ENCODE data around the gene RBM20.
A peak's percentile ranks its signal among the peaks of the same experiment; 100 is the strongest.
"Not testable (repeated sequence)": the region's sequence is repeated elsewhere in the genome, so short reads cannot be mapped to it uniquely, and the experiment has no call there.

The RBM20 gene

DNA sequence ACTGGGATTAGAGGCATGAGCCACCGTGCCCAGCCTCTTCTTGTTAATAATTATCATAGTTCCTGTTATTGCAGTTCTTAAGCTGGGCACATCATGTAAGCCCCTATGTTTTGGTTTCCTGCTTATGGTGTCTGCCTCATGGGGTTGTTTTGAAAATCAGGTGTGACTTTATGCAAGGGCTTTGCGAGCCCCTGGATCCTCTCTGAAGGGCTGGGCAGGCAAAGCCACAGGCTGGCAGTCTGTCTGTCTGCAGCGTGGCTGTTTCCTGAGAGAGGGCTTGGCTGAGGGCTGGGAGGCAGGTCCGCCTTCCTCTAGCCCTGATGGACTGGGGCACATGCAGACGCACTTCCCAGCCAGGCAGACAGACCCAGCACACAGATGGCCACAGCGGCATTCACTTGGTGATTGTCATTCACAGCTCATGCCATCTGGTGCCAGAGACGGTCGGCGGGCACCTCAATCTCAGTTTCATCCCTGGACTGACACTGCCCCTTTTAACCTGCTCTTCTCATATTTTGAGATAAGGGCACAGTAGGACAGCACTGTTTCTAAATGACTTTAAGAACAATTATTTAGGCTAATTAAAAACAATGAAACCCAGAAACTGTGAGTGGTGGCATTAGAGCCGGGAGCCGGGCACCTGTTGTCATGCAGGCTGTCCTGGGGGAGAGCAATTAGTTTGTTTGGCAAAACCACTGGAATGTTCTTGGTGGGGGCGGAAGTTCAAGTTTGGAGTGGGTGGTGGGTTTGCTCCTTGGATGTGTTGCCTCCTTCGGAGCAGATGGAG, 35.5 kb downstream of the RBM20 start:
- no peak for DNase-seq

DNA sequence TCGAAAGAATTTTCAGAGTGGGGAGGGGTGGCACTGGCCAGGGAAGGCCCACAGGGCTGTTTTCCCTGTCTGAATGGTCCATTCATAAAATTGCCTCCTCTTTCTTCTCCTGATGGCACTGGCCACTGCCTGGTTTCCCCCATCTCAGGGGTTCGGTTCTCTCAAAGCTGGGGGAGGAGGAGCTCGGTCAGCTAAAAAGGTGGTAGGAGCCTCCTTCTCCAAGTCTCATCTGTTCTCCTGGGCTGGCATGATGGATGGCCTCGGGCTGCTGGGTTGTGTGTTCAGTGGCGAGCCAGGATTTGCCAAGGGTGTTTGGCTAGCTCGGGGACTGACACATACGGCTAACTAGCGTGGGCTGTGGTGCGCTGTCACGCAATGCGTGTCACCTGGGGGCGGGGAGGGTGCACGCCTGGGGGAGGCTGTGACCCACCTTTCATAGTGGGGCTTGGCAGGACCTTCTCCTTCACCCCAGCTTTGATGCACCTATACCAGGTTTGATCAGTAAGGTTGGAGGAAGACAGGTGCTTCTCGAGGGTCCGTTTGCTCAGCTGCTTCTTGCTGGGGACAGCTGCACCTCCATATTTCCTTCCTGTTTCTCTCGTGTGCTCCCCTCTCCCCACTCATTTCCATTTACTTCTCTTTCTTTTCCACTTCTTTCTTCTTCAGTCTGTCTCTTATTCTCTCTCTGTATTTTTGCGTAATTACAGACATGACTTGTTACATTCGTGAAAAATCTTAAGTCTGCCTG, 36.3 kb downstream of the RBM20 start:
- DNase-seq: peak; percentile 5

DNA sequence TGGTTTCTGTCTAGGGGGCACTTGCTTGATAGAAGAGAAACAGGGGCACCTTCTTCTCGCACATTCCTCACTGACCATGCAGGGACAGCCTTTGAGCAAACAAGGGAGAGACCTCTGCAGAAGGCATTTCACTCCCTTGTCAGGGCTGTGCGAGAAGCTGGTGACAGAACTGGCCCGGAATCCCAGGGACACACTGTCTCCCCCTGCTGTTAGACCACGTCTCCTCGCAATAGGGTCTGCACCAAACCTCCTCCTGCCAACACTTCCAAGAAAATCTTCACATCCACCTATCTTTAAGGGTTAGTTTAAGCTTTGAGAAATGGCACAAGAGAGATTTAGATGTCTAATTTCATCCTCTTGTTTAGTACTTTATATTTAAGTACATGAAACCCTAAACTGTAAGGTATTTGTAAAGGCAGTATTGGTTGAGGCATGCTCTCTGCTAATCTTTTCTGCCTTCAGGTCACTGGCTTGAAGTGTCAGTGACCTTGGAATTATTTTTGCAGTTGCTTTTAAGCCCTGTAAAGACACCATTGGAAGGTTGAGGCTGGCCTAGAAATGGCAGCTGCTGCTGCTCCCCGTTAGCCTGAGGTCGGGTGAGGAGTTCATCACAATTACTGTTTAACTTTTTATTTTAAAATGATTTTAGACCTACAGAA, 37.0 kb downstream of the RBM20 start:
- DNase-seq: peak; percentile 38

DNA sequence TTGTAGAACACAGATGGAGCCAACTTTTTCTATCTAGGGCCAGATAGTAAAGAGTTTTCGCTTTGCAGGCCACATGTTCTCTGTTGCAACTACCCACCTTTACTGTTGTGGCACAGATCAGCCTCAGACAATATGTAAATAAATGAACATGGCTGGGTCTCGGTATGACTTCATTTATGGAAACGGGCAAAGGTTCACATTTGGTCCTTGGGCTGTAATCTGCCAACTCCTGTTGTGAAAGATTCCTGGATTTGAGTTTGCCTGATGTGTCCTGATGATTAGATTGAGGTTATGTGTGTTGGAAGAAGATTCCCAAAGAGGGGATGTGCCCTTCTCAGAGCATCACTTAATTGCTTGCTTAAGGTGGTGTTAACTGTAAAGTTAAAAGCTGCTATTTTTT, 38.2 kb downstream of the RBM20 start:
- DNase-seq: no peak

DNA sequence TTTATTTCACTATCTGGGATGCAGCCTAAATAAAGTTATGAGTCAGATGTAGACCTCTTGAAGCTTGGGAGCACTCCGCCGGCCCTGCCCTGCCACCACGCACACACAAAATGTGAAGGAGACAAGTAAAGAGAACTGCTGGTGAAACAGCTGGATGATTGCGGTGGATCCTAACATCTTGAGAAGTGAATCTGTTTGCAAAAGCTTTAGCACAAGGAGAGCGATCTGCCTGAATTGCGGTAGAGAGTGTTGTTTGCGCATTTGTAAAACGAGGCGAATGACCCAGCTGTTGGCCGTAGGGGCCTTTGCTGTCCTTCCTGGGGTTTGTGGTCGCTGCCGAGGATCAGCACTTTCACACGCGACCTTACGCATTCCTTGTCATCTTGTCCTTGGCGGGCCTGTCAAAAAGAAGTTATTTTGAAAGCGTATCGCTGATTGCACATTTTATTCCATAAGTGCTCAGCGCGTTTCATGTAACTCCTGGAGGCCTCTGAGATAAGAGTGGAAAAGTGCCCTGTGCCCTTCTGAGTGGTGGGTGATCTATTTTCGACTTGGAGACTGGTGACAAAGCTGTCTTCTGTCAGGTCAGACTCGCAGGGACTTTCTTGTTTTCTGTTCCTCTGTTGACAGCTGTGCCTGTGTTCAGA, 40.8 kb downstream of the RBM20 start:
- DNase-seq: no peak

DNA sequence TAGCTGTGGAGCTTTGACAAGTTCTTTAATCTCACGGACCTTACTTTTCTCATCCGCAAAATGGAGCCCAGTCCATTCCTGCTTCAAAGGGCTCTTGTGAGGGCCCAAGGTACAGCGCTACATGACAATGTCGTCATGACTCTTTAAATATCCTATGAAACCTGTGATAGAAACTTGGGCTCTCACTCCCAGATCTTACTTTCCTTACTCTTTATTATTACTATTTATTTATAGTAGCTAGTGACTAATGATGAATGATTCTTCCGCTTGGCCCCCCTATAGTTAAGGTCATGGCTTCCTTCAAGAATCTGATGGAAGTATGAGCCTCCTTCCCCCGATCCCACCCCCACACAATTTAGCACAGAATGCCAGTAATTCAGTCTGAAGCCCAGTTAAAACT, 41.9 kb downstream of the RBM20 start:
- DNase-seq: no peak

DNA sequence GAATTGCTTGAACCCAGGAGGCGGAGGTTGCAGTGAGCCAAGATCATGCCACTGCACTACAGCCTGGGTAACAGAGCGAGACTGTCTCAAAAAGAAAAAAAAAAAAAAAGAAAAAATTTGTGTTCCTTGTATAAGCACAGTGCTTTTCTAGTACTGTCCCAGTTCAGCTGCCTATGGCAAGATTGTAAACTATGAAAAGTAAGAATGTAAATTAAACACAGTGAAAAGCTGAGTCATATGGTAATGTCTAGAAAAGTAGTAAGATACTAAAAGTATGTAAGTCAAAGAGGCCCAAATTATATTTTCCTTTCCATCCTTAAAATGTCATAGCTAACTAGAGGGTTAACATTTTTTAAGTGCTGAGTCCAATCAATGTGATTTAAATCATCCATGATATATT, 42.8 kb downstream of the RBM20 start:
- no peak for DNase-seq

DNA sequence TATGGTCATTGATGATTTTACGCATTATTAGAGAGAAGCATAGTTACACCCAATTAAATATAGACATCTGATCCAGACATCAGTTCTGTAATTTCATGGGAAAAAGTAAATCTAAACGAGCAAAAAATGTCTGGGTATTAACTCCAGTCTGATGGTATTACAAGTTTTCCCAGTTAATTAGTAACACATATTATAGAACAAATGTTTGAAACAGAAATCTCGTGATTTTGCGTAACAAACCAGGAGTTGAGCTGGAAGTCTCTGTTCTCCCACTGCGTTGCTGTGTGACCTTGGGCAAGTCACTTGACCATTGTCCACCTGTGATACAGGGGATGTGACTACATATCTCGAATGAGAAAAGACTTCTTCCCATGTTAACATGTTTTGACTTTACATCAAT, 43.3 kb downstream of the RBM20 start:
- DNase-seq: no peak

DNA sequence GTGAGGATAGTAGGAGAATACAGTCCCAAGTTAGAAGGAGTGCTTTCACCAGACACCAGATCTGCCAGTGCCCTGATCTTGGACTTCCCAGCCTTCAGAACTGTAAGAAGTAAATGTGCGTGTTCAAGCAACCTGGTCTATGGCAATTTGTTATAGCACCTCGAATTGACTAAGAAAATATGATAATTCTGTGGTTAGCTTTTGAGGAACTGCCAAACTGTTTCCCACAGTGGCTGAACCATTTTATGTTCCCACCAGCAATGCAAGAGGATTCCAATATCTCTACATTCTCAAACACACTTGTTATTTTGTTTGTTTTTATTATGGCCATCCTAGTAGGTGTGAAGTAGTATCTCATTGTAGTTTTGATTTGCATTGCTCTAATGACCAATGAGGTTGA, 47.0 kb downstream of the RBM20 start:
- no peak for DNase-seq

DNA sequence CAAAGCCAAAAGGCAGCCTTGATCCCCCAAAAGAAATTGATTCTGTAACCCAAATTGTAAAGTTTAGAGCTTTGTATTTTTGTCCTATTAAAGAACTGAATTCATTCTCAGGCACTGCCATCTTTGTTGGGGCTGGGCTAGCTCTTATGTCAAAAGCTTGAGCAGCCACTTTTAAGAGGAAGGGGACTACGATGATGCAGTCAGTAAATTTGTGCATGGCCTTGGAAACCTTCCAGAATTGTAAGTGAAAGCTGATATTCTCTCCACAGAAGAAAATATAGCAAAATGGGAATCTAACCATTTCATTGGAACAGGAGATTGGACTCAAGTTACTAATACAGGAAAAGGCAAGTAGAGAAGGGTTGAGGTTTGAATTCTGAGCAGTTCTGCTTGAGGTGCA, 50.1 kb downstream of the RBM20 start:
- DNase-seq: no peak

DNA sequence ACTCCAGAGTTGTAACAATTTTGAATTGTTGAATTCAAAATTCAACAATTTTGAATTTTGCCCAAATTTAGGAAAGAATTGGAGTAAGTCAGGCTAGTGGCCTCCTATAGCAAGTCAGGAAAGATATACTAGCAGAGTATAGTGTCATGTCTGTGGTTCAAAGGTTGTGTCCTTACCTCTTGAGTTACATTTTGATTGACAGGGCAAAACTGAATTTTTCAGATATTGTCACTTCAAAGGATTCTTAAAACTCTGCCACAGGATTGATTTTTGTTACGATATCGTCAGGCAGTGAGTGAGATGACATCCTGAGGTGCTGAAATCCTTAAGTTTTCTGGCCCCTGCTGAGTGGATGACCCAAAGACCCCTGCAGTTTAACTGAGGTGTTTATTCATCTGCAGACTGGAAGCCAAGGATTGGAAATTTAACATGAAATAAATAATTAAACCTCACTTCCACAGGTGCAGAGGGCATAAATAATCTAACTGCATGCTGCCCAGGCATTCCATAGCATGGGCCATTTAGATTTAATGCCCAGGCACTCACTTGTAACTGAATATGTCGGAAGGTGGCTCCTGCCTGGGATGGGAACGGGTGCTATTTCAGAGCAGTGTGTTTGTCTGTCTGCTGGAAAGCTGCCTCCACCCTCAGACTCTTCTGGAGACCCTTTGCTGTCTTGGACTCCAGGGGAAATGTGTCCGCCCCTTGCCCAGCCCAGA, 50.8 kb downstream of the RBM20 start:
- DNase-seq: no peak

DNA sequence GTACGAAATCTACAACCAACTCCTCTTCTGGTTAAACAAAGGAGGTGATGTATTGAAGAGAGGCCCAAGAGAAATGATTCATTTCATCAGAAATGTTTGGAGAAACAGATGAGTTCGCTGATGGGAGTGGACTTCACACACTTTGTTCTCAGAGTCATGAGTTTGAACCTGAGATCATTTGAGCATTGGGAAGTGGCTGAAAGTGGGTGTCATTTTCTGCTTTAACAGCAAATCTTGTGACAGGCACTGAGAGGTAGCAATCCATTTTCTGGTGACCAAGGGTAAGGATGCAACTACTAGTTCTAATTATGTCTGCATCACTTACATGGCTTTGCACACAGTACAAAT, 51.4 kb downstream of the RBM20 start:
- DNase-seq: no peak

DNA sequence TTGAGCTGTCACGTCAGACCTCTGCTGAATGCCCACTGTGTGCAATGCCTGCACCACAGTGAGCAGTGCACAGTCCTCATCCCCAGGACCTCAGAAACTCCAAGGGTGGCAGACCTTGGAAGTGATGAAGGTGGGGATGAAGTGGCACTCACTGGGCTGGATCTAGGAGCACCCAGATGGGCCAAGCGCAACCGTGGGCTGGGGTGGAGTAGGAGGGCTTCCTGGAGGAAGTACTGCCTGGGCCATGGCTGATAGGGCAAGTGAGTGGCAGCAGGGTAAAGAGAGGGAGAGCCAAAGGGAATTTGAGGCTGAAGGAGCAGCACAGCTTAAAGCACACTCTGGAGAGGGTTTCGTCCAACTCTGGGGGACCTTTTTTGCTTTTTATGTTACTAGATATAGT, 52.3 kb downstream of the RBM20 start:
- DNase-seq: no peak

DNA sequence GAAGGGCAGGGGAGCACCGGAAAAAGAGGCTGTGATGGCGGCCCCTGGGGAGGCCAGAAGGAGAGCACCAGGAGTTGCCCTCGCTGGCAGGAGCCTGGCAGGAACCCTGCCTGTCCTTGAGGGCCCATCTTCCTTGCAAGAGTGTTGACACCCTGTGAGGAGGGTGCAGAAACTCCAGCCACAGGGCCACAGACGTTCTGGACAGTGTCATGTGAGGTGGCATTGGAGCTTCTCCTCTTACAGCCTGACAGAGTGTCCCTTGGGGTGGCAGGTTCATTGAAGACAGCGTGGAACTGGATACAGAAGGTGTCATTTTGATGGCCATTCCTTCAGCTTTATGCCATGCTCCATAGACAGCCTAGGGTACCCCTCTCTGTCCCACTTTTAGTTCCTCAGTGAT, 54.2 kb downstream of the RBM20 start:
- no peak for DNase-seq

DNA sequence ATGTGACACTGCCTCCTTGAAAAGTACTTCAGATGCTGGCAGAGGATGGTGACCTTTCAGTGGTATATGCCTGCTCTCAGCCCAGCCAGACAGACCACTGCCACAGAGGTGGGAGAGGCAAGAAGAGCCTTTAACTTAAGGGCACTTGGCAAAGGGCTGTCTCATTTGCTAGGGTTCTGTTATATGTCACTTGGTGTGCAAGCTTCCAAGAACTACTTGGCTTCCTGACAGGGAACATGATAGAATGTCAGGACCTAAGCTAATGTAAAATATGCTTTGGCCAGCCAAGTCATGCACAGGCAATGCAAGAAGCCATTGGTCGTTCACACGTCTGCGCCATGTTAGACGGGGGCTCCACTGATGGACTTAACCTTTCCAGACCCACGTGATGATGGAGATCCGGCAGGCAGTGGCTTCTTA, 54.7 kb downstream of the RBM20 start:
- no peak for DNase-seq

DNA sequence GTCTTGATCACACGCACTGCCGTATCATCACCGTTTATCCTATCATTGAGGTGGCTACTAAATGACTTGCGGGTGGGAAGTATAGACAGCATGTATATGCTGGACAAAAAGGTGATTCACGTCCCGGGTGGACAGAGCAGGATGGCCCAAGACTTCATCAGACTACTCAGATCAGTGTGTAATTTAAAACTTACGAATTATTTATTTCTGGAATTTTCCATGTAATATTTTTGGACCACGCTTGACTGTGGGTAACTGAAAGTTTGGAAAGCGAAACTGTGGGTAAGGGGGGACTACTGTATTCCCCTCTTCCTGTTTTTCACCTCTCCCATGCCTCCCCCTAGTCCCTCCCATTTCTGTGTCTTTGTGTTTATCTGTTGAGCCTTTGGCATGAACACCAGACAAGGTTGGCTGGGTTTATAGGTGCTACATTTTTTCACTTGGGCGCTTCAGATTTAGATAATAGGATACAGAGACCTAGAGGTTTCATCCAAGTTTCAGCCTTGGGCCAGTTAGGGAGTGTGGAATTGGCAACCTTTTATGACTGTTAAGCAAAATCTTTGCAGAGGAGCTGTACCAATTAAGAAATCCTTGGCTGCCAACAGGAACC, 55.8 kb downstream of the RBM20 start:
- no peak for DNase-seq

DNA sequence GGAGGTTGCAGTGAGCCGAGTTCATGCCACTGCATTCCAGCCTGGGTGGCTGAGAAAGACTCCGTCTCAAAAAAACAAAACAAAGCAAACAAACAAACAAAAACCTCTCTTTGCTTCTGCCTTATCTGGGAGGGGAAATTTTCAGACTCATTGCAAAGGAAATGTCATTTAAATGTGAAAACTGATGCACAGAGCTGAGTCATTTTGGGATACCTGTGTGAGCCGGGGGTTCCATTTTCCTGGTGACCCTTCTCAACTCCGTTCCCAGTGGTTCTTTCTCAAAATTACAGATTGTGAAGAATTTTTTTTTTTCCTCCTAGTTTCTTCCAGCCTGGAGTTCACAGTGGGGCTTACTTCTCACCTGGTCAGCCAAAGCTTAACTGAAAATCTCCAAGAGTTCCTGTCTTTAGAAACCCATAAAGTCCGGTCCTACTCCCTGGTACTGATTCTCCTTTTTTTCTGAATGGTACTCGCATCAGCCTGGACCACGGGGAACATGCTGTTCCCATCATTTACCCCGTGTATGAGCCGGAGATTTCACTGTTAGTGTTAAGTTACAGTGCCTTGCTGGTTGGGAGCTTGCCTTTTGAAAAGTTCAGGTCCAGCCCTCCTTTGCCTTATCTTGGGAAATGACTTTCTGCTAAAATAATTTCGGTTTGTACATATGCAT, 56.9 kb downstream of the RBM20 start:
- no peak for DNase-seq

DNA sequence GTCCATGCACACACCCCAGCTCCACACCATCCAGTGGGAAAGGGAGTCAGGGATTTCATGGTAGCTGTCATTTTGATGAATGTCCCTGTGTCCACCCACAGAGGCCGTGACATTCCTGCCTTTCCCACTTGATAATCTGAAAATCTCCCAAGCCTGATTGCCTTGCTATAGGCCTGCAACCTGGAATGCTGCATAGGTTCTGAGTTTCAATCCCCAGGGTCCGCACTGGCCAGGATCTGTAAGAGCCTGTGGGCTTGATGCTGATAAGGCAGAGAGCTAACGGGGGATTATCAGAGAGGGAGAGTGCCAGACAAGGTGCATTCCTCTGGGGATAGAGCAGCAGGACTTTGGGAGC, 57.5 kb downstream of the RBM20 start:
- no peak for DNase-seq

DNA sequence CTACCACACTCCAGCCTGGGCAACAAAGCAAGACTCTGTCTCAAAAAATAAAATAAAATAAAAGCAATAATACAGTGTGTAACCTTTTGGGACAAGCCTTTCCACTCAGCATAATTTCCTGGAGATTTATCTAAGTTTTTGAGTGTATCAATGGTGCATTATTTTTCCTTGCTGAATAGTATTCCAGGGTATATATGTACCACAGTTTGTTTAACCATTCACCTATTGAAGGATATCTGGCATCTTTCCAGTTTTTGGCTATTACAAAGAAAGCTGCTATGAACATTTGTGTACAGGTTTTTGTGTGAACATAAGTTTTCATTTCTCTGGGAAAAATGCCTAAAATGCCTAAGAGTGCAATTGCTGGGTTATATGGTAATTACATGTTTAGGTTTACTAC, 59.9 kb downstream of the RBM20 start:
- no peak for DNase-seq

DNA sequence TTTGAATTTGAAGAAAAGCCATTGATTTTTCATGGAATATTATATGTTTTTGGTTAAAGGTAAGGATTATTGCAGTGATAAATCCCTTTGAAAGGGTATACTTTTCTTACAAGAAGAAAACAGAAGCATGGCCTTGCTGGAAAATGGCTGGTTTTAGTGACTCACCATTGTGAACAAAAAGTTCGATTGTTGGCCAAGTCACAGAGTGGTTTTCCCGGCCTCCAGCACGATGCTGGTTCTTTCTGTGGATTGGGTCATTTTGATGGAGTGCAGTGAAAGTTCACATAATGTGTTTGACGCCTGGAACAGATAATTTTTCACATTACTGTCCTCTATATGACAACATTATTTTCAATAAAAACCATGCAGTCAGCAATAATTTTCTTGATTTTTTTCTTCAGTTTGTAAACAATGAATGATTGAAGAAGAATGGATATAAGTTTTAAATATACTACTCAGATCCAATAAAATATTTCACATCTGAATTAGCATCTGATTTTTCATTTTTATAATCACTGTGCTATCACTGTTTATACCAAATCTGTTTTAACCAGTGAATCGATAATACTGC, 60.9 kb downstream of the RBM20 start:
- DNase-seq: no peak

DNA sequence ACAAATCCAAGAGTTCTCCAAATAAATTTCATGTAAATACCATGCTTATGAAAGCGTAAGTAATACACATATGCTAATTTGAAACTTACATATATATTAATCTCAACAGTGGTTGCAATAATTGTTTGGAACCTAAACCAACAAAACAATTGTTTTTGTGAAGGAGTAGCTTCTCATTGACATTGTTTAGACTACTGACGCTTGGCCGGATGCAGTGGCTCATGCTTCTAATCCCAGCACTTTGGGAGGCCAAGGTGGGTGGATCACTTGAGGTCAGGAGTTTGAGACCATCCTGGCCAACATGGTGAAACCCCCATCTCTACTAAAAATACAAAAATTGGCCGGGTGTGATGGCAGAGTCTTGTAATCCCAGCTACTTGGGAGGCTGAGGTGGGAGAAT, 61.5 kb downstream of the RBM20 start:
- not testable (repeated sequence) for DNase-seq

DNA sequence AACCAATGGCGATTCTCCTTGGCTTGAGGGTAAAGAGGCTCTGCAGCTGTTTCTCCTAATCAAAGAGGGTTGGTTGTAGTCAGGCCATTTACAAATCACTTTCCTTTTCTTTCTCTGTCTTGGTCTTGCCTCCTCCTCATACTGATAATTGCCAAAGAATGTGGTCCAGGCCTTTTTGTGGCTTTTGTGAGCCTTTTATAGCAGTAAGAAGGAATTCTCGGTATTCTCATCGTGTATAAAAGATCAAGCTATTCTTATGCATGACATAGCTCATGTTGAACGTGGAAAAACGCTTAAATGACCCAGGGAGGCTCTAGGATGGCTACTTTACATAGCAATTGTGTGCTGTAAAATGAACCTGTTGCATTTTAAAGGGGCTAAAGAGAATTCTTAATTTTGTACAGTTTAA, 62.6 kb downstream of the RBM20 start:
- no peak for DNase-seq
